IMR-90 (cell line): Measurements from ENCODE around the gene RECQL5. TPM values are rescaled to one million over a fixed set of nuclear protein-coding genes. Genes with fewer than 3 reads are reported as not detected.

ENCODE experiments used
- ATAC-seq: fragments of 200-7000 bp; cut with Tn5 transposase; 2 replicates; pipeline ENCODE4 v1.9.1; 2020; ENCODE audit warnings: low read depth, mild to moderate bottlenecking, moderate library complexity
- BruUV-seq: library from RNA; stranded (reverse); fragments of 400-500 nt; replicated peaks from 2 replicates; lab custom pipeline; 2021; lab: Mats Ljungman, UMichigan
- CTCF ChIA-PET: fragments of 300-600 bp; formaldehyde crosslinking; extraction: SDS; loops from one replicate; lab custom pipeline; 2021; ENCODE audit warnings: antibody characterized with exemption; lab: Yijun Ruan, JAX
- POLR2A ChIA-PET: fragments of 300-600 bp; sonication (Branson Sonifier 250); formaldehyde crosslinking; loops from one replicate; lab custom pipeline; 2022; ENCODE audit warnings: antibody characterized with exemption; ENCODE audit not compliant: unreplicated experiment; lab: Charles Lee
- DNase-seq: peaks from one replicate; pipeline ENCODE4 v3.0.0; 2013
- H2AFZ ChIP-seq: replicated peaks from 2 replicates; pipeline ENCODE3; 2013; ENCODE audit warnings: low read length, mild to moderate bottlenecking; ENCODE audit not compliant: poor library complexity
- H2AK5ac ChIP-seq: 2 replicates; pipeline ENCODE4 v1.6.1; 2013; ENCODE audit warnings: low read depth, low read length, inconsistent platforms
- H2AK9ac ChIP-seq: replicated peaks from 2 replicates; pipeline ENCODE3; 2013; ENCODE audit warnings: mild to moderate bottlenecking, low read depth, low read length, moderate library complexity; ENCODE audit not compliant: poor library complexity
- H2BK120ac ChIP-seq: 2 replicates; pipeline ENCODE4 v1.6.1; 2013; ENCODE audit warnings: low read depth, low read length, inconsistent platforms
- H2BK15ac ChIP-seq: 3 replicates; pipeline ENCODE4 v1.6.1; 2013; ENCODE audit warnings: low read depth, low read length, inconsistent platforms
- H2BK20ac ChIP-seq: 2 replicates; pipeline ENCODE4 v1.6.1; 2013; ENCODE audit warnings: low read depth, mild to moderate bottlenecking, inconsistent platforms, low read length, moderate library complexity
- H2BK5ac ChIP-seq: 2 replicates; pipeline ENCODE4 v1.6.1; 2013; ENCODE audit warnings: mild to moderate bottlenecking, low read depth, low read length, inconsistent platforms; ENCODE audit not compliant: poor library complexity, severe bottlenecking
- H3K14ac ChIP-seq: replicated peaks from 2 replicates; pipeline ENCODE4 v1.6.1; 2013; ENCODE audit warnings: low read depth, low read length, inconsistent platforms
- H3K18ac ChIP-seq: 2 replicates; pipeline ENCODE4 v1.6.1; 2013; ENCODE audit warnings: low read depth, low read length, control low read depth
- H3K23ac ChIP-seq: 2 replicates; pipeline ENCODE4 v1.6.1; 2013; ENCODE audit warnings: low read depth, low read length, inconsistent platforms
- H3K27ac ChIP-seq: 2 replicates; pipeline ENCODE4 v1.5.1; 2013; ENCODE audit warnings: mild to moderate bottlenecking, control low read depth, low read length; ENCODE audit not compliant: insufficient read depth
- H3K27me3 ChIP-seq: 2 replicates; pipeline ENCODE4 v1.6.1; 2013; ENCODE audit warnings: low read length; ENCODE audit not compliant: control insufficient read depth, insufficient read depth
- H3K36me3 ChIP-seq: 2 replicates; pipeline ENCODE4 v1.6.1; 2013; ENCODE audit warnings: low read length, mixed read lengths; ENCODE audit not compliant: control insufficient read depth, insufficient read depth
- H3K4ac ChIP-seq: 2 replicates; pipeline ENCODE4 v1.6.1; 2013; ENCODE audit warnings: low read depth, low read length, inconsistent platforms
- H3K4me1 ChIP-seq: 2 replicates; pipeline ENCODE4 v1.6.1; 2013; ENCODE audit warnings: low read length, mixed read lengths; ENCODE audit not compliant: control insufficient read depth, insufficient read depth
- H3K4me2 ChIP-seq: 2 replicates; pipeline ENCODE4 v1.6.1; 2013; ENCODE audit warnings: low read depth, mild to moderate bottlenecking, control low read depth, low read length, moderate library complexity
- H3K4me3 ChIP-seq: 2 replicates; pipeline ENCODE4 v1.5.1; 2013; ENCODE audit warnings: low read depth, mild to moderate bottlenecking, control low read depth, low read length, moderate library complexity; ENCODE audit not compliant: insufficient read depth
- H3K56ac ChIP-seq: 2 replicates; pipeline ENCODE4 v1.6.1; 2013; ENCODE audit warnings: low read length, inconsistent platforms; ENCODE audit not compliant: insufficient read depth; ENCODE audit errors: extremely low read depth
- H3K79me1 ChIP-seq, 2 experiments: 2 replicates each; pipeline ENCODE4 v1.6.1; 2013; ENCODE audit warnings: low read length in 2 of 2, inconsistent platforms in 1 of 2, low read depth in 1 of 2
- H3K9ac ChIP-seq: 2 replicates; pipeline ENCODE4 v1.6.1; 2013; ENCODE audit warnings: low read depth, low read length, control low read depth
- H3K9me1 ChIP-seq: 2 replicates; pipeline ENCODE4 v1.6.1; 2013; ENCODE audit warnings: low read length, inconsistent platforms; ENCODE audit not compliant: insufficient read depth
- H3K9me3 ChIP-seq: 2 replicates; pipeline ENCODE4 v1.6.1; 2013; ENCODE audit warnings: low read length; ENCODE audit not compliant: control insufficient read depth, insufficient read depth
- H4K20me1 ChIP-seq: 2 replicates; pipeline ENCODE4 v1.6.1; 2013; ENCODE audit warnings: low read length, inconsistent platforms; ENCODE audit not compliant: insufficient read depth
- H4K5ac ChIP-seq: 2 replicates; pipeline ENCODE4 v1.6.1; 2013; ENCODE audit warnings: mild to moderate bottlenecking, low read depth, low read length, control low read depth
- H4K8ac ChIP-seq, 2 experiments: 2 replicates each; pipeline ENCODE4 v1.6.1; 2013; ENCODE audit warnings: low read depth in 2 of 2, low read length in 2 of 2, control low read depth in 1 of 2, inconsistent platforms in 1 of 2
- H4K91ac ChIP-seq: 2 replicates; pipeline ENCODE4 v1.6.1; 2013; ENCODE audit warnings: low read depth, low read length, inconsistent platforms; ENCODE audit not compliant: insufficient read depth
- BHLHE40 ChIP-seq: fragments of 150-350 bp; IDR thresholded peaks from 2 replicates; pipeline ENCODE4 v1.6.1; 2016; ENCODE audit warnings: mild to moderate bottlenecking, low read depth, low read length
- CEBPB ChIP-seq: IDR thresholded peaks from 2 replicates; pipeline ENCODE4 v1.6.1; 2012; ENCODE audit warnings: low read depth, low read length, improper control_type of control experiment
- CHD1 ChIP-seq: IDR thresholded peaks from 2 replicates; pipeline ENCODE4 v1.6.1; 2012; ENCODE audit warnings: low read depth, low read length, improper control_type of control experiment
- FOS ChIP-seq: fragments of 150-350 bp; IDR thresholded peaks from 2 replicates; pipeline ENCODE4 v1.6.1; 2016; ENCODE audit warnings: low read depth, low read length
- MAFK ChIP-seq: IDR thresholded peaks from 2 replicates; pipeline ENCODE4 v1.6.1; 2012; ENCODE audit warnings: low read depth, low read length, improper control_type of control experiment
- MAZ ChIP-seq: IDR thresholded peaks from 2 replicates; pipeline ENCODE4 v1.6.1; 2012; ENCODE audit warnings: low read depth, mild to moderate bottlenecking, low read length, improper control_type of control experiment, moderate library complexity, borderline replicate concordance
- NFE2L2 ChIP-seq: fragments of 150-350 bp; IDR thresholded peaks from 2 replicates; pipeline ENCODE4 v1.6.1; 2016; ENCODE audit warnings: low read depth, mild to moderate bottlenecking, low read length
- POLR2A ChIP-seq: IDR thresholded peaks from 2 replicates; pipeline ENCODE4 v1.6.1; 2012; ENCODE audit warnings: mild to moderate bottlenecking, low read depth, low read length
- RAD21 ChIP-seq: IDR thresholded peaks from 2 replicates; pipeline ENCODE4 v1.6.1; 2012; ENCODE audit warnings: low read length, improper control_type of control experiment
- RCOR1 ChIP-seq: IDR thresholded peaks from 2 replicates; pipeline ENCODE4 v1.6.1; 2012; ENCODE audit warnings: mild to moderate bottlenecking, low read length, improper control_type of control experiment; ENCODE audit not compliant: insufficient replicate concordance
- RFX5 ChIP-seq: IDR thresholded peaks from 2 replicates; pipeline ENCODE4 v1.8.0; 2012; ENCODE audit warnings: low read depth, mild to moderate bottlenecking, low read length, moderate library complexity
- WGBS, 2 experiments: methylation state at CpG; one replicate each; pipeline versions ENCODE4 v1.1.5 to v1.1.7; 2013; ENCODE audit warnings: missing lambda C conversion rate in 2 of 2; ENCODE audit not compliant: insufficient read length in 1 of 2; ENCODE audit errors: extremely low coverage in 2 of 2; 5-methylcytosine and 5-hydroxymethylcytosine counted together
- dilution Hi-C: fragments of 300-500 bp; cut with HindIII; formaldehyde crosslinking; loops from one replicate; pipeline ENCODE4 v1.14.3; 2018; ENCODE audit warnings: low sequenced_read_pairs; ENCODE audit not compliant: unreplicated experiment
- in situ Hi-C: fragments of 300-500 bp; cut with MboI; formaldehyde crosslinking; loops from 3 replicates; pipeline ENCODE4 v1.14.3; 2019; ENCODE audit warnings: low sequenced_read_pairs, inconsistent platforms, mixed read lengths
- intact Hi-C: fragments of 100-400 bp; cut with micrococcal nuclease; formaldehyde crosslinking; loops from 2 replicates; pipeline ENCODE4 v1.10.0; 2022
- polyA plus RNA-seq, 3 experiments: library from polyadenylated mRNA; depleted of rRNA; stranded (reverse); fragments of >200 nt; gene quantifications; 2 replicates each; pipeline ENCODE4 v1.2.3, GENCODE V29; 2012; ENCODE audit warnings: low replicate concordance in 1 of 3
- total RNA-seq: library from RNA; depleted of rRNA; stranded (reverse); fragments of >200 nt; gene quantifications from 2 replicates; pipeline ENCODE4 v1.2.3, GENCODE V29; 2012
- TF ChIP-seq, protein P1 (sequence below): fragments of 150-350 bp; IDR thresholded peaks from 2 replicates; pipeline ENCODE4 v1.6.1; 2017; ENCODE audit warnings: mild to moderate bottlenecking, antibody characterized with exemption, low read length, low read depth
- TF ChIP-seq, protein P2 (sequence below): fragments of 150-350 bp; IDR thresholded peaks from 2 replicates; pipeline ENCODE4 v1.6.1; 2016; ENCODE audit warnings: low read depth, mild to moderate bottlenecking, low read length, moderate library complexity, borderline replicate concordance
- TF ChIP-seq, protein P3 (sequence below): conservative IDR thresholded peaks from 2 replicates; pipeline ENCODE4 v1.5.1; 2012; ENCODE audit warnings: mild to moderate bottlenecking, low read depth, low read length, improper control_type of control experiment

Gene RECQL5
- total and polyA plus RNA-seq, 2 of the 4 experiments (the other 2 are of a cell fraction): 7.3 to 23.7 TPM

DNA sequence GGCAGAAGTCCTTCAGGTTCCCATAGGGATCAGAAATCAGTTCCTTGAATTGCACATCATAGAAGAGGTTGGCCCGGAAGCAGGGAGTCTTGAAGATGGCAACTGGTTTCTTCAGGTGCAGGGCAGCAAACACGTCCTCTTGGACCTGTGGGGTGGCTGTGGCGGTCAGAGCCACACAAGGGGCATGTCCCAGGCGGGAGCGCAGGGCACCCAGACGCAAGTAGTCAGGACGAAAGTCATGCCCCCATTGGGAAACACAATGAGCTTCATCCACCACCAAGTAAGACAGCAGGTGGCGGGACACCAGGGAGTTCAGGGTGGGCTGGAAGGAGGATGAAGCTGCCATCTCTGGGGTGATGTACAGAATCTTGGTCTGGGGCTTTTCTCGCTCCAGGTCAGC, 4.4 kb downstream of the RECQL5 start:
- Histone ChIP-seq H3K56ac (no peak overlapping the region), H4K91ac (no peak overlapping the region), H3K9me1 (0 out of 2 replicates have a peak, but pooled peaks cover 3% of the 10 kb centered on the region), H4K5ac (no peak overlapping the region), H3K18ac (no peak overlapping the region), H4K8ac (no peak overlapping the region), H2BK120ac (no peak overlapping the region), H3K4ac (no peak overlapping the region), H3K9me3 (no peaks in the 10 kb centered on the region), H3K14ac (no peak overlapping the region), H3K27me3 (no peaks in the 10 kb centered on the region), H2BK20ac (no peak overlapping the region), H3K27ac (no peak overlapping the region), H3K36me3 (peaks cover 26% of the 10 kb centered on the region), H3K23ac (no peak overlapping the region), H3K9ac (no peak overlapping the region), H2AFZ (no peak overlapping the region), H3K4me1 (peaks cover 5% of the 10 kb centered on the region), H3K4me2 (no peak overlapping the region), H2AK9ac (peak overlapping the region; percentile 35), H2BK5ac (no peak overlapping the region), H4K20me1 (no peaks in the 10 kb centered on the region), H2AK5ac (no peak overlapping the region), H2BK15ac (no peak overlapping the region), H3K79me1 (peaks cover 17 to 28% of the 10 kb centered on the region in 2 experiments), H3K4me3 (no peak overlapping the region)
- no peak for TF ChIP-seq RCOR1
- no peak for TF ChIP-seq RFX5
- TF ChIP-seq FOS: no peak
- TF ChIP-seq, protein P1, sequence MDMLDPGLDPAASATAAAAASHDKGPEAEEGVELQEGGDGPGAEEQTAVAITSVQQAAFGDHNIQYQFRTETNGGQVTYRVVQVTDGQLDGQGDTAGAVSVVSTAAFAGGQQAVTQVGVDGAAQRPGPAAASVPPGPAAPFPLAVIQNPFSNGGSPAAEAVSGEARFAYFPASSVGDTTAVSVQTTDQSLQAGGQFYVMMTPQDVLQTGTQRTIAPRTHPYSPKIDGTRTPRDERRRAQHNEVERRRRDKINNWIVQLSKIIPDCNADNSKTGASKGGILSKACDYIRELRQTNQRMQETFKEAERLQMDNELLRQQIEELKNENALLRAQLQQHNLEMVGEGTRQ: no peak
- TF ChIP-seq RAD21: no peak
- TF ChIP-seq, protein P2, sequence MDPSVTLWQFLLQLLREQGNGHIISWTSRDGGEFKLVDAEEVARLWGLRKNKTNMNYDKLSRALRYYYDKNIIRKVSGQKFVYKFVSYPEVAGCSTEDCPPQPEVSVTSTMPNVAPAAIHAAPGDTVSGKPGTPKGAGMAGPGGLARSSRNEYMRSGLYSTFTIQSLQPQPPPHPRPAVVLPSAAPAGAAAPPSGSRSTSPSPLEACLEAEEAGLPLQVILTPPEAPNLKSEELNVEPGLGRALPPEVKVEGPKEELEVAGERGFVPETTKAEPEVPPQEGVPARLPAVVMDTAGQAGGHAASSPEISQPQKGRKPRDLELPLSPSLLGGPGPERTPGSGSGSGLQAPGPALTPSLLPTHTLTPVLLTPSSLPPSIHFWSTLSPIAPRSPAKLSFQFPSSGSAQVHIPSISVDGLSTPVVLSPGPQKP: no peak
- no peak for TF ChIP-seq MAFK
- TF ChIP-seq, protein P3, sequence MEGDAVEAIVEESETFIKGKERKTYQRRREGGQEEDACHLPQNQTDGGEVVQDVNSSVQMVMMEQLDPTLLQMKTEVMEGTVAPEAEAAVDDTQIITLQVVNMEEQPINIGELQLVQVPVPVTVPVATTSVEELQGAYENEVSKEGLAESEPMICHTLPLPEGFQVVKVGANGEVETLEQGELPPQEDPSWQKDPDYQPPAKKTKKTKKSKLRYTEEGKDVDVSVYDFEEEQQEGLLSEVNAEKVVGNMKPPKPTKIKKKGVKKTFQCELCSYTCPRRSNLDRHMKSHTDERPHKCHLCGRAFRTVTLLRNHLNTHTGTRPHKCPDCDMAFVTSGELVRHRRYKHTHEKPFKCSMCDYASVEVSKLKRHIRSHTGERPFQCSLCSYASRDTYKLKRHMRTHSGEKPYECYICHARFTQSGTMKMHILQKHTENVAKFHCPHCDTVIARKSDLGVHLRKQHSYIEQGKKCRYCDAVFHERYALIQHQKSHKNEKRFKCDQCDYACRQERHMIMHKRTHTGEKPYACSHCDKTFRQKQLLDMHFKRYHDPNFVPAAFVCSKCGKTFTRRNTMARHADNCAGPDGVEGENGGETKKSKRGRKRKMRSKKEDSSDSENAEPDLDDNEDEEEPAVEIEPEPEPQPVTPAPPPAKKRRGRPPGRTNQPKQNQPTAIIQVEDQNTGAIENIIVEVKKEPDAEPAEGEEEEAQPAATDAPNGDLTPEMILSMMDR: no peak
- TF ChIP-seq CHD1: no peak
- TF ChIP-seq NFE2L2: no peak
- TF ChIP-seq MAZ: no peak
- no peak for TF ChIP-seq CEBPB
- no peak for TF ChIP-seq POLR2A
- TF ChIP-seq BHLHE40: no peak
- no TSS peak for BruUV-seq
- intact Hi-C loops (no loop called here), in situ Hi-C loops (no loop called here), dilution Hi-C loops (no loop called here)
- no peak for ATAC-seq
- 100% methylated on average over 2 of the region's 9 CpGs; no CpG with 5 or more reads in 1 of the 2 experiments for WGBS, 2 experiments
- ChIA-PET CTCF (no interaction called here), POLR2A (no interaction called here)
- DNase-seq: no peak
